Esophagus (tissue), 2 donors: ENCODE measurements around the gene KIF3C. TPM values are rescaled to one million over a fixed set of nuclear protein-coding genes. Genes with fewer than 3 reads are reported as not detected.
A peak's percentile ranks its signal among the peaks of the same experiment; 100 is the strongest.

Experiments
- H3K27ac ChIP-seq, 2 donors: one replicate each; pipeline ENCODE4 v1.5.1; 2013; ENCODE audit warnings: low read depth in 2 of 2, mild to moderate bottlenecking in 2 of 2, inconsistent platforms in 1 of 2, low read length in 1 of 2, moderate library complexity in 1 of 2
- H3K27me3 ChIP-seq, 2 donors: one replicate each; pipeline ENCODE4 v1.6.1; 2013; ENCODE audit warnings: low read length in 2 of 2, control low read depth in 1 of 2, mild to moderate bottlenecking in 1 of 2; ENCODE audit not compliant: insufficient read depth in 2 of 2, control insufficient read depth in 1 of 2
- H3K36me3 ChIP-seq, 2 donors: one replicate each; pipeline ENCODE4 v1.6.1; 2013; ENCODE audit warnings: low read length in 1 of 2; ENCODE audit not compliant: control insufficient read depth in 2 of 2, insufficient read depth in 2 of 2
- H3K4me1 ChIP-seq, 2 donors: one replicate each; pipeline ENCODE4 v1.6.1; 2013; ENCODE audit warnings: low read length in 1 of 2; ENCODE audit not compliant: control insufficient read depth in 2 of 2, insufficient read depth in 2 of 2
- H3K4me3 ChIP-seq, 2 donors: one replicate each; pipeline ENCODE4 v1.5.1; 2013; ENCODE audit warnings: low read length in 2 of 2, mild to moderate bottlenecking in 2 of 2, low read depth in 1 of 2, moderate library complexity in 1 of 2
- H3K9me3 ChIP-seq, 2 donors: one replicate each; pipeline ENCODE4 v1.6.1; 2013; ENCODE audit warnings: mild to moderate bottlenecking in 2 of 2, low read depth in 1 of 2, low read length in 1 of 2, moderate library complexity in 1 of 2; ENCODE audit not compliant: control insufficient read depth in 2 of 2, insufficient read depth in 1 of 2
- WGBS, 2 donors: extraction: QIAGEN DNeasy Blood & Tissue Kit; methylation state at CpG; one replicate each; pipeline ENCODE4 v1.1.7; 2013; 5-methylcytosine and 5-hydroxymethylcytosine counted together
- polyA plus RNA-seq, 2 donors: library from polyadenylated mRNA; stranded (reverse); fragments of 200-250 nt; gene quantifications; one replicate each; pipeline ENCODE4 v1.2.3, GENCODE V29; 2013
- donor health status: healthy with polysubstance abuse.
- donor health status: Bipolar disorder and iron deficiency.

Gene KIF3C
- polyA plus RNA-seq, 2 donors, result 0.98 to 1.0 TPM

DNA sequence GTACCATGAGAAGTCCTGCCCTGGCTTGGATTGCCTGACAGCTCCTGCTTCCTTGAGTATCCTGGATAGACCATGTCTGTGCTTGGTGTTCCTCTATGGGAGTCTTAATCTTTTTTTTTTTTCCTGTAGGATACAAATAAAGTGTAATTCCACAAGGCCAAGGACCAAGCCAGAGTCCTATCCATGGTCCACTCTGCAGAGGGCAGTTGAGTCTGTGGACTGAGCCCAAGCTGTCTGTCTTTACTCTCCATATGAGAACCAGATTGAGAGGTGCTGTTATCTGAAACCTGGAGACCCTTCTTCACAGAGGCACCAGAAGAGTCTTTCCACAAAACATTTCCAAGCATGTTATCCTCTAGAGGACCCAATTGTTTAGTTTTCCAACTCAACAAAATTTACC, 1.4 kb upstream of the KIF3C start:
- H3K36me3 ChIP-seq, result no peaks in the 10 kb centered on the region
- H3K4me3 ChIP-seq, result no peak overlapping the region
- no peaks in the 10 kb centered on the region for H3K9me3 ChIP-seq
- H3K4me1 ChIP-seq, result peaks cover 11 to 17% of the 10 kb centered on the region in 2 donors
- H3K27ac ChIP-seq, result no peak overlapping the region
- no peaks in the 10 kb centered on the region for H3K27me3 ChIP-seq

DNA sequence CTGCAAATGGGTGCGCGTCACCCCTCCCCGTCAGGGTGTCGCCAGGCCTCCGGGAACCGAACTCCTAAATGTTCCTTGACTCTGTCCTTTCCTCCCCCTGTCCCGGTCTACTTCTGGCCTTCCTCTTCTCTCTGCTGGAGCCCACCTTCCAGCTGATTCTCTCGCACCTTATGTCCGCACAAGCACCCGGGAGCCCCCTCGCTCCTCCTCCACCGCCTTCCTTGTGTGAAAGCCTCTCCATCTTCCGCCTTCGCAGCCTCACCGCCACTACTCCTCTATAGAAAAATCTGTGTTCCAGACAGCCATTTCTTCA, 627 bp upstream of the KIF3C start:
- H3K36me3 ChIP-seq, result no peaks in the 10 kb centered on the region
- H3K27ac ChIP-seq, result peak overlapping the region; percentile 29 to 62
- 40 to 44% methylated on average over 15 of the region's 15 CpGs for WGBS, 2 donors
- H3K4me1 ChIP-seq, result peaks cover 13 to 17% of the 10 kb centered on the region in 2 donors
- H3K4me3 ChIP-seq, result peak overlapping the region; percentile 60 to 66
- no peaks in the 10 kb centered on the region for H3K27me3 ChIP-seq
- H3K9me3 ChIP-seq, result no peaks in the 10 kb centered on the region

DNA sequence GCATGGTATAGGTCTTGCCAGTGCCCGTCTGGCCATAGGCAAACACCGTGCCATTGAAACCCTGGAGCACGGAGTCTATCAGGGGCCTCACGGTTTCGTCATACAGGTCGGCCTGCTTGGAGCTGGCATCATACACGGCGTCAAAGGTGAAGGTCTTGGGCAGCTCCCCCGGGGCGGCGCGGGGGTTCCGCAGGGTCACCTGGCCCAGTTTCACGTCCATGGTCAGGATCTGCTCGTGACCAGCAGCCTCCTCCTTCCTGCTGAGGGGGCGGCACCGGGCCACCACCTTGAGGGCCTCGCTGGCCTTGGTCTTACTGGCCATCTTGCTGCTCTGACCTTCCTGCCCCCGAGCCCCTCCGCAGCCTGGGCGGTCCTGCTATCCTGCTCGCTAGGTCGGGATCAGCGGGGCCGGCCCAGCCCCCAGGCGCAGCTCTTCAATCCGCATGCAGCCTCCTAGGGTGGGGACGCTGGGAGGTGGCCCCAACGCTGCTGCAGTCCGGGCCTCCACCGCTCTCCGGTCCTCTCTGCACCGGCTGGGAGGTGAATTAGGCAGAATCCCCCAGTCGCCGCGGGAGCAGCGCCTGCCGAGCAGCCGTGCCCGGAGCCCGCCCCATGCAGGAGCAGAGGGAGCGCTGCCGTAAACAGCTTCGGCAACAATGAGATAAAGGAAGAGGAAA, 563 bp downstream of the KIF3C start:
- Histone ChIP-seq H3K4me1 (peaks cover 15 to 17% of the 10 kb centered on the region in 2 donors), H3K27ac (peak overlapping the region; percentile 19 to 29), H3K9me3 (no peaks in the 10 kb centered on the region), H3K27me3 (no peaks in the 10 kb centered on the region), H3K36me3 (no peaks in the 10 kb centered on the region), H3K4me3 (peak overlapping the region; percentile 60 to 66)
- WGBS, 2 donors, result 10 to 11% methylated on average over 44 of the region's 44 CpGs

DNA sequence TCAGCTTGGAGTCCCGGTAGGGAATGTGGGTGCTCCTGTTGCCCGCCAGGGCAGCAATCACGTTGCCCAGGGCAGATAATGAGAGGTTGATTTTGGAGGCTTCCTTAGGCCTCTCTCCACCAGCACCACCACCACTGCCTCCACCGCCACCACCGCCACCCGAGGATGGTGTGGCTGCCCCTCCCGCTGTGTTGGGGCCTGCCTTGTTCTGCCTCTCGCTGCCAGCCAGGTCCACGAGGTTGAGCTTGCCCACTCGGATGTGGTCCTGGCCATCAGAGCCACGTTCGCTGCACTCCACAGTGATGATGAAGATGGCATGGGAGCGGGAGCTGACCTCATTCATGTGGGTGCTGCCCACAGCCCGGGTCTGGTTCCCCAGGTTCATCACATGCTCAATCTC, 1.3 kb downstream of the KIF3C start:
- peaks cover 15 to 17% of the 10 kb centered on the region in 2 donors for H3K4me1 ChIP-seq
- H3K4me3 ChIP-seq, result no peak overlapping the region
- H3K27me3 ChIP-seq, result no peaks in the 10 kb centered on the region
- H3K27ac ChIP-seq, result no peak overlapping the region
- 91 to 95% methylated on average over 13 to 14 of the region's 14 CpGs for WGBS, 2 donors
- no peaks in the 10 kb centered on the region for H3K36me3 ChIP-seq
- H3K9me3 ChIP-seq, result no peaks in the 10 kb centered on the region

DNA sequence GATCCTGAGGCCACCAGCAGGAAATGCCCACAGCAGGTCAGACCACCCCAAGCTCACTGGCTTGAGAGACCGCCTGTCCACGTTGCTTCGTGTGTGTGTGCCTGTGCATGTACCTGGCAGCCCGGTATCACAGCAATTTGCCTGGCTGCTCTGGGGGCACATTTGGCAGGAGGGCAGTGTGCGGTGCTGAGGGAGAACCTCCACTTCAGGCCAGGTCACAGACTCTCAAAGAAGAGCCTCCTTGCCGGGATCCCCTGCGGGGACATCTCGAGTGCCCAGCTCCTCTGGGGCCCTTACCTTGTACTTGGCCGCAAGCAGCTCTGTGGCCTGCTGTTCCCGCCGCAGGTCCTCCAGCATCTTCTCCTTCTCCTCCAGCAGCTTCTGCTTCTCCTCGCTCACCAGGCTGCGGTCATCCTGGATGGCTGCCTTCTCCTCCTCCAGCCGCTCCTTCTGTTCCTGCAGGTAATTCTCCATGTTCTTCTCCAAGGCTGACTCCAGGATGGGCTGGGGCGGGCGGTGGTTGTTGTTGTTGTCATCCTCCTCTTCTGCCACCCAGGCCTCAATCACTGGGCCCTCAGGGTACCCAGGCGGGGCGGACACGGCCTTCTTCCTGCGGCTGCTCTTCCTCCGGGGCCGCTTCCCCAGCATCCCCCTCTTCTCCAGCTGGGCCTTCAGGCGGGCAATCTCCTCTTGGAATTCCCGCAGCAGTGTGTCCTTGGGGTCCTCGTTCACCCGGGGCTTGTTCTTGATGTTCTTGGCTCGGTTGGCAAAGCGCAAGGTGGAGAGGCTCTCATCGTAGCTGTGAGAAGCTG, 2.0 kb downstream of the KIF3C start:
- WGBS, 2 donors, result 94 to 95% methylated on average over 29 of the region's 29 CpGs
- Histone ChIP-seq H3K4me3 (no peak overlapping the region), H3K27ac (no peak overlapping the region), H3K27me3 (no peaks in the 10 kb centered on the region), H3K4me1 (peaks cover 15 to 17% of the 10 kb centered on the region in 2 donors), H3K9me3 (no peaks in the 10 kb centered on the region), H3K36me3 (no peaks in the 10 kb centered on the region)

DNA sequence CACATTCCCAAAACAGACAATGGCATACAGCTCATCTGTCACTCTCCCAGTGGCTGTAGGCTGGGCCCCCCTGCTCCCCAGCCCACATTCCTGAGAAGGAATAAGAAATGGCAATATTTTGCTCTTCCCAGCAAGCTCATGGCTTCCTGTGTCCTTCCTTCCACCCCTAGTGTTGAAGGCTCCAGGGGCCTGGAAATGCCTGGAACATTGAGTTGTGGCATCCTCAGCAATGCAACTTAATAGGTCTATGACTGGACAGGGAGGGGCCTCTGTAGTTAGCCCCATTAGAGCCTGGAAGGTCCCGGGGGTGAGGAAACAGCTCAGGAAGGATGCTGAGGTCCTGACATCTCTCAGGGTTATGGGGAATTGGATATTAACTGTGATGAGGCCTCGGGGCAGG, 3.3 kb downstream of the KIF3C start:
- no peaks in the 10 kb centered on the region for H3K36me3 ChIP-seq
- peaks cover 15 to 17% of the 10 kb centered on the region in 2 donors for H3K4me1 ChIP-seq
- no peak overlapping the region for H3K27ac ChIP-seq
- no peaks in the 10 kb centered on the region for H3K9me3 ChIP-seq
- WGBS, 2 donors, result 79 to 91% methylated on average over 2 of the region's 2 CpGs
- no peaks in the 10 kb centered on the region for H3K27me3 ChIP-seq
- H3K4me3 ChIP-seq, result no peak overlapping the region

DNA sequence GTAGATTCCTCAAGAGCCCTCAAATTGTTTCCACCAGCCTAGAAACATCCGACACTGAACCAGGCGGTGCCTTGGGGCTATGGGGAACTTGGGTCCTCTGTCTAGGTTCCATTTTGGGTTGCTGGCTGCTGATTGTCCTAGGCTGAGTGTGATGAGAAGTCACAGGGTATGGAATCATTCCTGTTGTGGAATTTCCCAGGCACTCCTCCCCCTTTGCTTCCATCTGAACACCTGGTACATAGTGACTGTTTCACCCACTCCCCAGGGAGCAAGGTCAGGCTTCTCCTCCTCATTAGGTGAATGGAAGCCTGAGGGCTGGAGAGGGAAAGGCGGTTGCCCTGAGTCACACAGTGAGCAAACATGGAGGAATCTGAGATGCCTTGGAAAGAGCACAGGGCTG, 4.5 kb downstream of the KIF3C start:
- H3K27ac ChIP-seq, result no peak overlapping the region
- H3K36me3 ChIP-seq, result no peaks in the 10 kb centered on the region
- H3K4me1 ChIP-seq, result peaks cover 15 to 16% of the 10 kb centered on the region in 2 donors
- 83 to 87% methylated on average over 3 of the region's 3 CpGs for WGBS, 2 donors
- H3K9me3 ChIP-seq, result no peaks in the 10 kb centered on the region
- no peaks in the 10 kb centered on the region for H3K27me3 ChIP-seq
- H3K4me3 ChIP-seq, result no peak overlapping the region

DNA sequence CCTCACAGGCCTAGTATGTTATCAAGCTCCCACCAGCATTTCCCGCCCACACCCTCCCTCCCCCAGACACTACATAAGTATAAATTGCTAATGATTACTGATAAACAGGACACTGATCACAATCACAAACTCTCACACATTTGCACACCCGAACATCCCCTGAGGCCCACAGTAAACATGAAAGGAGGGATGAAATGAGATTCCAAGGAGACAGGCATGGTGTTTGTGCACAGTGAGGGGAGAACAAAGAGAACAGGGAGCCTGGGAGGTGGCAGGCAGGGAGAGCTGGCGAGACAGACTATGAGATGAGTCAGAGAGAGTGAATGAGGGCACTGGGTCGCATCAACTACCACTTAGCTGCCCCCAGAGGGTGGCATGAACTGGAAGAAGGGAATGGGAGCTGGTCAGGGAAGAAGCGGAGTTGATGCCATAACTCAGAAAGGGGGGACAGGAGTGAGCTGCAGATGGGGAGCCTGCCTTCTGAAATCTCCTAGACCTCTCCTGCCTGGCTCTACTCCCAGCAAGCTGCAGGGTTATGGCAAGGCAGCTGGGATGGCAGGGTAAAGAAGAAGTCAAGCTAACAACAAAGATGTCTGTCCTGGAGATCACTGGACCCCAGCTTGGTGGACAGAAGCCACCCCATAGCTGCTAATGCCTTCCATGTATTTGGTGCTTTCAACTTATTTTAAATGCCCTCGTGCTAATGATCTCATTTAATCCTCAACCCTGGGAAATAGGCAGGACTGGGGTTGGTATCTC, 5.1 kb downstream of the KIF3C start:
- H3K27ac ChIP-seq, result no peak overlapping the region
- 64% methylated on average over 6 of the region's 6 CpGs for WGBS, 2 donors
- no peak overlapping the region for H3K4me3 ChIP-seq
- H3K9me3 ChIP-seq, result no peaks in the 10 kb centered on the region
- no peaks in the 10 kb centered on the region for H3K36me3 ChIP-seq
- peaks cover 14 to 15% of the 10 kb centered on the region in 2 donors for H3K4me1 ChIP-seq
- H3K27me3 ChIP-seq, result no peaks in the 10 kb centered on the region

DNA sequence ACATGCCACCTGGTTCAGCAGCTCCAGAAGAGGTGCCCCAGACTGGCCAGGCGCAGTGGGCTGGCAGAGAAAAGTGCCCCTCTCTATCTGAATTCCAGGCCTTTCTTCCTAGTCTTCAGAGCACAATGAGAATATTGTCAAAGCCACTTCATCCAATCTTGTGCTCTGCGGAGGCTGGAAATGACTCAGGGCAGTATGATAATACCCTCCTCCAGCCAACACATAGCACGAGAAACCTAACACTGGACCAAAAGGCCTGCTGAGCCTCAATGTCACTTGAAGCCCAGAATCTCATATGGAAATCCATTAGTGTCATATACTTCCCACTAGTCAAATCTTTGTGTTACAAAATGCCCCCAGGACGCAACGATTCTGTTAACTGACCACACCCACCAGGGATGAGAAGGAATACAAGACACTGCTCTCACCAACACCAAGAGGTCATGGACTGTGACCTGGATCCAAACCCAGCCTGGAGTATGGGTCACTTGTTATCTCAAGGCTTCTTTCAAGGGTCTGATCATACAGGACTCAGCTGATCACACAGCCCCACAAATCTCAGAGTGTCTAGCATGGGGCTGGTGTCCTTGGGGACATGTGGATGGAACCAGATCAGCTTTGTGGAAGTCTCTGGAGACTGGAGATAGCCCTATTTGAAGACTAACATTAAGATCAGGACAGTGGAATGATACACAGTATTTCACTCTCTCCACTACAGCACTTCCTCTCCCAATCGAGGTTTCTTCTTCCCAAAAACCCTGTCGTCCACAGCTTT, 10.1 kb downstream of the KIF3C start:
- Histone ChIP-seq H3K9me3 (no peaks in the 10 kb centered on the region), H3K27ac (no peak overlapping the region)
- WGBS, 2 donors, result 85 to 87% methylated on average over 7 of the region's 7 CpGs

More for the DNA sequence above, 10.1 kb downstream of the KIF3C start:
- no peak overlapping the region for H3K4me3 ChIP-seq
- no peaks in the 10 kb centered on the region for H3K27me3 ChIP-seq
- no peaks in the 10 kb centered on the region for H3K36me3 ChIP-seq
- H3K4me1 ChIP-seq, result no peaks in the 10 kb centered on the region
